ENCODE results near the gene TRAPPC4.
"Not testable (repeated sequence)": the region's sequence is repeated elsewhere in the genome, so short reads cannot be mapped to it uniquely, and the experiment has no call there.

Gene TRAPPC4

DNA sequence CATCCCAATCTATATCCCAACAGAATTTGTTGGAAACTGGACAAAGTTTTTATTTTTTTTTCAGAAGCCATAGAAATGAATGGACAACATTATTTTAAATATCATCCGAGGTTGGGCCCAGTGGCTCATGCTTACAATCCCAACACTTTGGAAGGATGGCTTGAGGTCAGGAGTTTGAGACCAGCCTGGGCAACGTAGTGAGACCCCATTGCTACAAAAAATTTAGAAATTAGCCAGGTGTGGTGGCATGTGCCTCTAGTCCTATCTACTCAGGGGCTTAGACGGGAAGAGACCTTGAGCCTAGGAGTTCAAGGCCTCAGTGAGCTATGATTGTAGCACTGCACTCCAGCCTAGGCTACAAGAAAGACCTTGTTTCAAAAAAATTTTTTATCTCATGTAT is 16.2 kb downstream of the TRAPPC4 start:
- no peak for DNase-seq

DNA sequence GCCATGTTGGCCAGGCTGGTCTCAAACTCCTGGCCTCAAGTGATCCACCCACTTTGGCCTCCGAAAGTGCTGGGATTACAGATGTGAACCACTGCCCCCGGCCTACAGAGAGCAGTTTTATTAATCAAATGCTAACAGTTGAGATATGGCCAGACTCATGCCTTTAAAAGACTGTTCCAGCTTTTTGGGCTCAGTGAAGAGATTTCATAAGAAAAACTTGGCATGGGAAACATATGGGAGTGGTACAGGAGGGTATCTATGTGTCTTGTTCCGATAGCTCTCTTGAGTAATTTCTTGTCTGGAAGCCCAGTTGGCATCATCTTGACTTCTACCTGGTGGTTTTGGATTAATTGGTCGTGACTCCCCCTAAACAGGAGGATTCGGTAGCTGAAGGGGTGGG is 20.3 kb downstream of the TRAPPC4 start:
- DNase-seq, result no peak

DNA sequence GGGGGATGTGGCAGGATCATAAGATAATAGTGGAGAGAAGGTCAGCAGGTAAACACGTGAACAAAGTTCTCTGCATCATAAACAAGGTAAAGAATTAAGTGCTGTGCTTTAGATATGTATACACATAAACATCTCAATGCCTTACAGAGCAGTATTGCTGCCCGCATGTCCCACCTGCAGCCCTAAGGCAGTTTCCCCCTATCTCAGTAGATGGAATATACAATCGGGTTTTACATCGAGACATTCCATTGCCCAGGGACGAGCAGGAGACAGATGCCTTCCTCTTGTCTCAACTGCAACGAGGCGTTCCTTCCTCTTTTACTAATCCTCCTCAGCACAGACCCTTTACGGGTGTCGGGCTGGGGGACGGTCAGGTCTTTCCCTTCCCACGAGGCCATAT is 20.9 kb downstream of the TRAPPC4 start:
- not testable (repeated sequence) for DNase-seq

DNA sequence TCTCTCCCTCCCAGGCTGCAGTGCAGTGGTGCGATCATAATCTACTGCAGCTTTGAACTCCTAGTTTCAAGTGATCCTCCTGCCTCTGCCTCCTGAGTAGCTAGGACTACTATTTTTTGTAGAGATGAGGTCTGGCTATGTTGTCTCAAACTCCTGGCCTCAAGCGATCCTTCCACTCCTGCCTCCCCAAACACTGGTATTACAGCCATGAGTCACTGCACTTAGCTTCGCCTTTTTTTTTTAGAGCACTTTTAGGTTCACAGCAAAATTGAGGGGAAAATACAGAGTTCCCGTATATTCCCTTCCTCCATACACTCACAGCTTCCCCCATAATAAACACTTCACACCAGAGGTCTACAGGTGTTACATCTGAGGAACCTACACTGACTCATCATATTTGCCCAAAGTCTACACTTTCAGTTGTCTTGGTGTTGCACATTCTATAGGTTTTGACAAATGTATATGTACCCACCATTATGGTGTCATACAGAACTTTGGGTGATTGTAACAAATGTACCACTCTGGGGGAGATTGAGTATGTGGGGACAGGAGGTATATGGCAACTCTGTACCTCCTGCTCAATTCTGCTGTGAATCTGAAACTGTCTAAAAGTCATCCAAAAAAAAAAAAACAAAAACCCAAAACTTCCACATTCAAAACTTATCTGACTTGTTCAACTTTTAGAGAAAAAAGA is 23.4 kb downstream of the TRAPPC4 start:
- no peak for DNase-seq

DNA sequence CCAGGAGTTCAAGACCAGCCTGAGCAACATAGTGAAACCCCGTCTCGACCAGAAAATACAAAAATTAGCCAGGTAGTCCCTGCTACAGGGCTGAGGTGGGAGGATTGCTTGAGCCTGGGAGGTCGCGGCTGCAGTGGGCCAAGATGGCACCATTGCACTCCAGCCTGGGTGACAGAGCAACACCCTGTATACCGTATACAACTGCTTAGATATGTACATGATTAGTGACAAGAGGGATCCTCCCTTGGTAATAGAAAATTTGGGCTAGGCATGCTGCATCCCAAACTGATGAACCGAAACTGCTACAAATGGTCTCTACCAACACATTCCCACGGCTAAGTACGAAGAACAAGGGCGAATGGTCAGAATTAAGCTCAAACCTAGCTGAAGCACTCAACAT is 24.4 kb downstream of the TRAPPC4 start:
- no peak for DNase-seq

DNA sequence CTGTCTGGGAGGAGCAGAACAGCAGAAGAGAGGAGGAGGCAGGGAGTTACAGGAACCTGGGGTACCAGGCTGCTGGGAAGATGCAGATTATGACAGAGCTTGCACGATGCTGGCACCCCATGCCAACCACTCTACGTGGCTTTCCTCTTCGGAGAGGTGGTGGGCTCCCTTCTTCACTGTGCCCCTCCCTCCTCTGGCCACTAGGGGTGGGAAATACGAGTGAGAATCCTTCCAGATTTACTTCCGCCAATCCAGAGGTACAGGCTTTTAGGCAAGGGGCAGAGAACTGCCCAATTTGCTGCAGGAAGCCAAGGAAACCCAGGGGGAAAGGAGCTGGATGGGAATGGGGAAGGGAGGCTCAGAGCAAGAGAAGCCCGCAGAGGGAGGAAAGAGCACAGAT is 26.1 kb downstream of the TRAPPC4 start:
- no peak for DNase-seq

DNA sequence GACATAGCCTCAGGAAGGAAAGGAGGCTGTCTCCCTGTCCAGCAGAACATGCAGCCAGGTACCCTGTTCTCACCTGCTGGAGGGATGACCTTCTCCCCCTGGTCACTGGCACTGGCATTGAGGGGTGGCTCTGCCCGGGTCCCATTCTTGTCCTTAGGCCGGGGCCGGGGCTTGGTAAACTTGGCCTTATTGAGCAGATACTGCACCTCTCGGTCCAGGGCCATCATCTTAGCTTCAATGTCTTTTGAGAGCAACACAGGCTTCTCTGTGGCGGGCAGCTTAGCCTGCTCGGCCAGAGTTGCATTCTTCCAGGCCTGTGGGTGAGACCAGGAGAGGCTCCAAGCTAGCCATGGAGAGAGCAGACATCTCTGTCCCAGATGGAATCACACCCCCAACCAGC is 27.9 kb downstream of the TRAPPC4 start:
- no peak for DNase-seq

DNA sequence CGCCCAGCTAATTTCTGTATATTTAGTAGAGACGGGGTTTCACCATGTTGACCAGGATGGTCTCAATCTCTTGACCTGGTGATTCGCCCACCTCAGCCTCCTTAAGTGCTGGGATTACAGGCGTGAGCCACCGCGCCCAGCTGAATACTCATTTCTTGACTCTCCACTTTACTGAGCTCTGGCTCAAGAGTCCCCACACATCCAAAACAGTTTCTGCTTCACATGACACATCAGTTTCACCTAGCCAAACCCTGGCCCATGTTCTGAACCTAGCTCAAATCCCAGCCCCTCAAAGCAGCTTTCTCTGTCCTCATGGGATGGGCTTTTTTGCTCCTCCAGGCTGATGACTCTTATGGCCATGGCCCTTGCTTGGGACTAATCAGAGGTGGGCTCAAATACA is 28.6 kb downstream of the TRAPPC4 start:
- peak; percentile 36 for DNase-seq

DNA sequence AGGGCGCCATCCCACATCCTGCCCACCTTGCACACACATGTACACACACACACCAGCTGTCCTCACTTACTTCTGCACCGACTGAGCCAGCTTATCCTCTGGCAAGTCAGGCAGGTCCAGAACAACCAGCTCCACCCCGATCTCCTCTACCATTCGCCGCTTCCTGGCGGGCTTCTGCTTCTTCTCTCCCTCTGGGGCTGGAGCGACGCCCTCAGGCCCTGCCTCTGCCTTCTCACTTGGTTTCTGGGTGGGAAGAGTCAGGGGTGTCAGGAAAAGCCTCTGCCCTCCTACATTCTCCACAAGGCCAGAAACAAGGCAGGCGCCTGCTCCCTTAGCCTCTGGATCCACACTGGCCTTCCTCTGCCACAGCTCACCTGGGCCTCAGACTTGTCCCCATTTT is 30.1 kb downstream of the TRAPPC4 start:
- DNase-seq, result no peak

DNA sequence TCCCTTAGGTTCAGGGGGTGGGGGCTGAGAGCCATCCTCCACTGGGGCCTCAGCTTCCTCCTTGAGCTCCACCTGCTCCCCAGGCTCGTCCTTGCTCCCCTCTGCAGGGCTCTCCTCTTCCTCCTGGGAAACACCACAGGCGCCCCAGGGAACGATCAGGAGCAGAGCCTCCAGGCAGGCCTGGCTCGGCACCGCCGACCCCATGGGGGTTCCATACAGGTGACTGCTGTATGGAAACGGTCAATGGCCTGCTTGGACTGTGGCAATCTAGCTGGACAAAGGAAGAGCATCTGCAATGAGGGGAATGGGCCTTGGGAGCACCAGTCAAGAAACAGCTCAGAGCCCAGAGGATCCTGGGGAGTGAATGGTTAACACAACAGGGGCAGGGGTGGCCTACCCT is 30.5 kb downstream of the TRAPPC4 start:
- no peak for DNase-seq

DNA sequence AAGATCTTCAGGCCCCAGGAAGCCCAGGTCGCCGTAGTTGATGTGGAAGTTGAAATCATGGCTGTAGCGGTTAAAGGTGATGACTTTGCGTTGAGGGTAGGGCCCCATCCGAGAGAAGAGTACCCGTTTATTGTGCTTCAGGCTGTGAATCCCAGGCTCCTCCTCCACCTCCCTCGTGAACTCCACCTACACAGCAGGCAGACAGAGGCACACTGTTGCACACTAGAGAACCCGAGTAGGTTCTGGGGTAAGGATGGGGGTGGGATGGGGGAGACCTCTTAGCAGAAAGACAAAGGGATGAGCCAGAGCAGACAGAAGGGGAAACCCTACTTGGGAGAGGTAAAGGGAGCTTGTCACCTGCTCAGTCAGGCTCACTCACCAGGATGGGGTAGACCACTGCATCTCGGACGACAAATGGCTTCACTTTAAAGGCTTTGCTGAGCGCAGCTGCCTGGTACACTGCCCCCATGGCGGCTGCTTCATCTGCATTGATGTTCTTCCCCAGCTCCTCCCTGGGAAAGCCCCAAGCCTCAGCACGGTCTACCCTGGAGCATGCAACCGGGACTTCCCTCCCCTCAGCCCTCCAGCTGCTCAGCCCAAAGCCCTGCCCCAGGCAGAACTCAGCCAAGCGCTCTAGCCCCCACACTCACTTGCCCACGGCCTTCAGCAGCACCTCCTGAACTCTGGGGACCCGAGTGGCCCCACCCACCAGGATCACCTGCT is 33.0 kb downstream of the TRAPPC4 start:
- DNase-seq, result peak; percentile 19

DNA sequence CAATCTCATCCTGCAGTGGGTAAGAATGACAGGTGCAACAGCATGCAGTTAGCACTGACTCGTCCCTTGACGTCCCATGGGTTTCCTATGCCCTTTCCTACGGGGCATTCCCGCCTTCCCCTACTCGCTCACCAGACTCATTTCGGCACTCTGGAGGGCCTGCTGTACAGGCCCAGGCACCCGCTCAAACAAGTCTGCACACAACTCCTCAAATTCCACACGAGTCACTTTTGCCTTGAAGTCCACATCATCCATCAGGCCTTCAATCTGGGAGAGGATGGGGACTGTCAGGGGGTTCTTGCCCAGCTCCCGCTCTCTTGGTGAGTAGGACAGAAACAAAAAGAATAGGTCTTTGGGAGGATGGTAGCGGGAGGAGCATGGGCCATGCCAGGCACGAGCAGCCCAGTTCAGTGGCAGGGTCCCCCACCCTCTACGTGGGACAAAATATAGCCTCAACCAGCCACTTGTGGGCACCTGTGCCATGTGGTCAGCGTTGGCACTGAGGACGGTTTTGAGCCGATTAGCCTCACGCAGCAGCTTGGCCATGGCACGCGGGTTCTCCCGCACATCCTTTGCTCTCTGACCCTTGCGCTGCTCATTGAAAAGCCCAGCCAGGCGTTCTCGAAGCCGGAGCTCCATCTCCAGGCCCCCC is 33.7 kb downstream of the TRAPPC4 start:
- DNase-seq, result no peak

DNA sequence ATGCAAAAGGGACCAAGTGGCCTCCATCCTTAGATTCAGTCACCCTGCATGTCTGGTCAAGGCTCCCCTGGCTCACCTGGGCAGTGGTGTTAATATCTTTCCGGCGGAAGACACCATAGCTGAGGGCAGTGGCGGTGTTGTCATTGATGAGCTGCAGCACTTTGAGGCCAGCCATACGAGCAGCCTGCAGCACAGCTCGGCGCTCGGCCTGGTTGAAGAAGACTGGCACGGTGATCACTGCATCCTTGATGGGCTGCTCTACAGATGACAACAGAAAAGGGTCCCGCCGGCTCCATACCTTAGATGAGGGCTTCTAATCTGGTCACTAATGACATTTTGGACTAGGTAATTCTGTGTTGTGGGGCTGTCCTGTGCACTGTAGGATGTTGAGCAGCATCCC is 35.9 kb downstream of the TRAPPC4 start:
- DNase-seq, result no peak

DNA sequence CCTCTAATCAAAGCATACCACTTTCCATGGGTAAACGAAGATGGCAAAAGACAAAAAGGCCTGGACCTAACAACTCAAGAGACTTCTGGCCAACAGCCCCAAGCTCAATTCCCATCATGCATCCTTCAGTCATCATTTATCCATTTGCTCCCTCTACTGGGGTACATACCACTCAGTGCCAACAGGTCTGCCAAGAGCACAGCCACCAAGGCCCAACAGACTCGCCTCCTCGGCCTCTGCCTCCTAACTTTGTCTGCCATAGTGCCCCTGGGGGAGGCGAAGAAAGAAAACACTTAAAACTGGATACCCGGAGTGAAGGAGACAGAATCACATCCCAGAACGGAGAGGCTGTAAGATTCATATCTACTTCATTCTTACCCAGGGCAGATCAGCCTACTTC is 37.3 kb downstream of the TRAPPC4 start:
- peak; percentile 53 for DNase-seq

DNA sequence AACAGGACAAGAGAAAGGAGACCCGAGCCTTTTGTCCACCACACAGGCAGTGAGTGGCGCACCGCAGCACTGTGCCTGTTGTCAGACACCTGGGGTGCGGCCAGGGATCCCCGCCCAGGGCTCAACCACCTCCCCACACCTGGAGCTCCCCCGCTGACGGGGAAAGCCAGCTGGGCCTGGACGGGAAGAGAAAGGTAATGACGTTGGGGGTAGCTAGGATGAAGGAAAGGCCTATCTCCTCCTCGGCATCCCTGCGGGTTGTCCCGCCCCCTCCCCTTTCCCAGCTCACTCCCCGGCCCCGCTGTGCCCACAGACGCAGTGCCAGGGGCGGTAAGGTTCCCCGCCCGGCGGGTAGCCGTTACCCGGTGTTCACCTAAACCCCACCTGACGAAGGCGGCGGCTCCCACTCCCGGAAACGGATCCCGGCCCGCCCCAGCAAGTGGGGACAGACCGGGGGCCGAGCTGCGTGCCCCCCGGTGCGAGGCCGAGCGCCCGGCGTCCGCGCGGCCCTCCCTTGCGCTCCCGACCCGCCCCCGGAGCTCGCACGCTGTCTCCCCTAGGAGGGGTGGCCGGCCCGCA is 37.9 kb downstream of the TRAPPC4 start:
- peak; percentile 35 for DNase-seq

DNA sequence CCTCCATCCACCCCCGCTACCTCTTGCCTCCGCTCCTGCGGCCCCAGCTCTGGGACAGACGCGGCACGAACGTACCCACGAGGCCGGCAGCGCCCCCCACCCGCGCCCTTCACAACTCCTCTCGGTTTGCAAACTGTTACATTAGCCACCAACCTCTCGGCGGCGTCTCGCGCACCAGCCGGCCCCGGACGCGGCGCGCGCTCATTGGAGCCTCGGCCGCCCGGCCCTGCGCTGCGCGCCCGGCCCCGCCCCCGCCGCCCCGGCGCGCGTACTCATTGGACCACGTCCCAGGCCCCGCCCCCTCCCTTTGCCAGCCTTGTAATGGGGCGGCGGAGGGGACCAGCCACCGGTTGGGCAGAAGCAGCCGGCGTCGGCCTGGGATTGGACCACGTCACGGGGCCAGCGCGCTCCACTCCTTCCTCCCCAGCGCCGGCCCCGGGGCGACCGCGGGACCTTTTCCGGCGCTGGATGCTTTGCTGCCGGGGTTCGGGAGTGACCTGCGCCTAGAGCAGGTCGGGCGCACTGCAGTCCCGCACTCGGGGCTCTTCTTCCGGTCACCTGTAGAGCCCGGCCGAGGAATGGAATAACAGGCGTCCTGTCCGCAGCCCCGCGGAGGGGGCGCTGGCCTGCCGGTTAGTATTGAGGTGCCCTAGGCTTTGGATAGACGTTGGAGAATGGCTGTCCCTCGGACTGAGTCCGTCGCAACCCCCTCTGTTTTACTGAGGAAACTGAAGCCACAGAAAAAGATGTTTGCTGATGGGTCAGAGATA is 38.6 kb downstream of the TRAPPC4 start, which contains the start of gene HYOU1:
TSS of gene HYOU1 (minus strand) at position 206 of the 770 bp plus-strand sequence. CDS start 1,045 bp downstream, outside the sequence.
- peak; percentile 99 for DNase-seq

DNA sequence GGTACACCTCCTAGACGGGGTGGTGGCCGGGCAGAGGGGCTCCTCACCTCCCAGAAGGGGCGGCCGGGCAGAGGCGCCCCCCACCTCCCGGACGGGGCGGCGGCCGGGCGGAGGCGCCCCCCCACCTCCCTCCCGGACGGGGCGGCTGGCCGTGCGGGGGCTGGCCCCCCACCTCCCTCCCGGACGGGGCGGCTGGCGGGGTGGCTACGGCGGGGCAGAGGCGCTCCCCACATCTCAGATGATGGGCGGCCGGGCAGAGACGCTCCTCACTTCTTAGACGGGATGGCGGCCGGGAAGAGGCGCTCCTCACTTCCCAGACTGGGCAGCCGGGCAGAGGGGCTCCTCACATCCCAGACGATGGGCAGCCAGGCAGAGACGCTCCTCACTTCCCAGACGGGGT is 40.6 kb downstream of the TRAPPC4 start:
- DNase-seq, result not testable (repeated sequence)

DNA sequence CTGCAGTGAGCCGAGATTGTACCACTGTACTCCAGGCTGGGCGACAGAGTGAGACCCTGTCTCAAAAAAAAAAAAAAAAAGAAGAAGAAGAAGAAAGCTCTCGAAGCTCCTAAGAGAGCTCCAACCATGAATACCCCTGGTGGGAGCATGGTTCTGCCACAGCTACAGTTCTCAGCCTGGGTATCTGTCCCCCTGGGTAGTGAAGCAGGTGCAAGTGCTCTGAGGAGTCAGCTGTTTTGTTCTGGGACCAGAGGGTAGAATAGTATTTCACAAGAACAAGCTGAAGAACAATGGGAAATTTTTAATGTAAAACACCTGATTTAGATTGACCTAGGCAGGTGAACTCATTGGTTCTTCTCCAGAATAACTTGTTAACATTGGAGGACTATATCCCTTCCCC is 42.7 kb downstream of the TRAPPC4 start:
- no peak for DNase-seq

DNA sequence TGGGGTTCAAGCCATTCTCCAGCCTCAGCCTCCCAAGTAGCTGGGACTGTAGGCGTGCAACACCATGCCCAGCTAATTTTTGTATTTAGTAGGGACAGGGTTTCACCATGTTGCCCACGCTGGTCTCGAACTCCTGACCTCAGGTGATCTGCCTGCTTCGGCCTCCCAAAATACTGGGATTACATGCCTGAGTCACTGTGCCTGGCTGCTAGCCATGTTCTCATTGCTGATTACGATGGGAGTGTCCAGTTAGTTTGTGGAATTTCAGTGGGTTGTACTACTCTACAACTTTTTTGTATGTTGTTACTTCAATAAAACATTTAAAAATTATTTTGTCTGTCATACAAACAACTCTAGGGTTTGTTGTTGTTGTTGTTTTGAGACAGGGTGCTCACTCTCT is 44.2 kb downstream of the TRAPPC4 start:
- DNase-seq, result no peak

DNA sequence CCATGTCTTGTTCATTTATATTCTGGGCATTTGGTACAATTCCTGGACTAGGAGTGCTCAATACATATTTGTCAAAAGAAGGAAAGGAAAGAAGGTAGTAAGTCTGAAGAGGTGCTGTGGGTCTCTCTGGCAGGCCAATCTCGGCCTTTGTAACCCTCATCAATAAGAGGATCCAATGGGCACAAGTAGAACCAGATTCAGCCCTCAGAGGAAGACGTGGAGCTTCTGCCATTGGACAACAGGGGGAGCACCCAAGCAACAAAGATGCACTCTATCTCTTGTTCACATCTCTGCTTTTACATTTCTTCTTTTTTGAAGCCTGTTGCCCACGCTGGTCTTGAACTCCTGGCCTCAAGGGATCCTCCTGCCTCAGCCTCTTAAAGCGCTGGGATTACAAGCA is 46.8 kb downstream of the TRAPPC4 start:
- peak; percentile 63 for DNase-seq

DNA sequence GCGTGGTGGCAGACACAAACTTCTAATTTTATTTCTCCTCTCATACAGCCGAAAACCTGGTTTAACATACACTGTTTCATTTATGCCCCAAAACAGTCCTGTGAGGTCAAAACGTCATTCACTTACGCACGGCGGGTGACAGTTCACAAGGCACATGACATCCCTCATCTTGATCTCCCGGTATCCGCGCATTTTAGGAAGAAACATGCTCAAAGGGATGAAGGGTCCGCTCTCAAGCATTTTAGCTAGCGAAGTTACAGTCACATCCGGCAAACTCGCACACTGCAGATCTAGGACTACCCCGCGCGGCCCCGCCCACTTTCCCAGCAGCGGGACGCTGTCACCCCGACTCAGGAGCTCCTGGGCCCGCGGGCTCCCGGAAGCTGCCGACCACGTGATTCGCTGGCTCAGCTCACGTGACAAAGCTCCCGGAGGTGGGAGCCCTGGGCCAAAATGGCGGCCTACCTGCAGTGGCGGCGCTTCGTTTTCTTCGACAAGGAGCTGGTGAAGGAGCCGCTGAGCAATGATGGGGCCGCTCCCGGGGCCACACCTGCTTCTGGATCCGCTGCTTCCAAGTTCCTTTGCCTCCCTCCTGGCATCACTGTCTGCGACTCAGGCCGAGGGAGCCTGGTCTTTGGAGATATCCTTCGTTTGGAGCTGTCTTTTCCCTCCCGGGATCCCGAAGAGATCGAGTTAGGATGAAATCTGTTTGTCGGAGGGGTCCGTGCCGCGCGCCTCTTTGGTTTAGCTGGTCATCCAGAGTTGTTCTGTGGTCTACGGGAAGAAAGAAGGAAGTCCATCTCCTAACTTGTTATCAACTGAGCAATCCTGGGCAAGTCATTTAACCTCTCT is 49.0 kb downstream of the TRAPPC4 start, which contains the start of gene VPS11:
TSS of gene VPS11 (plus strand) at position 448 of the 852 bp plus-strand sequence. CDS start at position 454, 6 bp downstream.
- DNase-seq, result peak; percentile 99
